IMR-90 (cell line): ENCODE data around the gene CCT5.

Source experiments
- CEBPB ChIP-seq: IDR thresholded peaks from 2 replicates; pipeline ENCODE4 v1.6.1; 2012; ENCODE audit warnings: low read depth, low read length, improper control_type of control experiment
- POLR2A ChIP-seq: IDR thresholded peaks from 2 replicates; pipeline ENCODE4 v1.6.1; 2012; ENCODE audit warnings: mild to moderate bottlenecking, low read depth, low read length
- TF ChIP-seq, protein P1 (sequence below): conservative IDR thresholded peaks from 2 replicates; pipeline ENCODE4 v1.5.1; 2012; ENCODE audit warnings: mild to moderate bottlenecking, low read depth, low read length, improper control_type of control experiment
- TF ChIP-seq, protein P2 (sequence below): fragments of 150-350 bp; IDR thresholded peaks from 2 replicates; pipeline ENCODE4 v1.6.1; 2016; ENCODE audit warnings: low read depth, mild to moderate bottlenecking, low read length, moderate library complexity, borderline replicate concordance

DNA sequence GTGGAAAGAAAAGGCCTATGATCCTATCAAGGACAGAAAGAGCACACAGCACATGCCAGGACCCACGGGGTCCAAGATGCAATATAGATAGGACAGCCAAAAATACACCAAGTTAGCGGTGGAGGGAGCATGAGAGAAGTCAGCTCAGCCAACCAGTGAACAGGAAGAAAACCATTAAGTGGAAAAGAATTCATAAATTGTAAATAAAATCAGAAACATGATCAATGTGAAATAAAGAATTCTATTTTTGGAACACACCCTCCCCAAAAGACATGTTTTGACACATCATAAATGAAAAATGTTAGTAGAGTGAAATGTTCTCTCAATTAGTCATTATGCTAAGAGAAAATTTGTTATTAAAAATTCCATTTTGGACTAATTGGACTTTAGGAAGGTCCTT lies 36.0 kb upstream of the CCT5 start:
- no peak for TF ChIP-seq POLR2A
- TF ChIP-seq, protein P1, sequence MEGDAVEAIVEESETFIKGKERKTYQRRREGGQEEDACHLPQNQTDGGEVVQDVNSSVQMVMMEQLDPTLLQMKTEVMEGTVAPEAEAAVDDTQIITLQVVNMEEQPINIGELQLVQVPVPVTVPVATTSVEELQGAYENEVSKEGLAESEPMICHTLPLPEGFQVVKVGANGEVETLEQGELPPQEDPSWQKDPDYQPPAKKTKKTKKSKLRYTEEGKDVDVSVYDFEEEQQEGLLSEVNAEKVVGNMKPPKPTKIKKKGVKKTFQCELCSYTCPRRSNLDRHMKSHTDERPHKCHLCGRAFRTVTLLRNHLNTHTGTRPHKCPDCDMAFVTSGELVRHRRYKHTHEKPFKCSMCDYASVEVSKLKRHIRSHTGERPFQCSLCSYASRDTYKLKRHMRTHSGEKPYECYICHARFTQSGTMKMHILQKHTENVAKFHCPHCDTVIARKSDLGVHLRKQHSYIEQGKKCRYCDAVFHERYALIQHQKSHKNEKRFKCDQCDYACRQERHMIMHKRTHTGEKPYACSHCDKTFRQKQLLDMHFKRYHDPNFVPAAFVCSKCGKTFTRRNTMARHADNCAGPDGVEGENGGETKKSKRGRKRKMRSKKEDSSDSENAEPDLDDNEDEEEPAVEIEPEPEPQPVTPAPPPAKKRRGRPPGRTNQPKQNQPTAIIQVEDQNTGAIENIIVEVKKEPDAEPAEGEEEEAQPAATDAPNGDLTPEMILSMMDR = no peak
- TF ChIP-seq, protein P2, sequence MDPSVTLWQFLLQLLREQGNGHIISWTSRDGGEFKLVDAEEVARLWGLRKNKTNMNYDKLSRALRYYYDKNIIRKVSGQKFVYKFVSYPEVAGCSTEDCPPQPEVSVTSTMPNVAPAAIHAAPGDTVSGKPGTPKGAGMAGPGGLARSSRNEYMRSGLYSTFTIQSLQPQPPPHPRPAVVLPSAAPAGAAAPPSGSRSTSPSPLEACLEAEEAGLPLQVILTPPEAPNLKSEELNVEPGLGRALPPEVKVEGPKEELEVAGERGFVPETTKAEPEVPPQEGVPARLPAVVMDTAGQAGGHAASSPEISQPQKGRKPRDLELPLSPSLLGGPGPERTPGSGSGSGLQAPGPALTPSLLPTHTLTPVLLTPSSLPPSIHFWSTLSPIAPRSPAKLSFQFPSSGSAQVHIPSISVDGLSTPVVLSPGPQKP = no peak
- no peak for TF ChIP-seq CEBPB
